HG02970 (cell line): Measurements from ENCODE around the gene ACTA2.
A peak's percentile ranks its signal among the peaks of the same experiment; 100 is the strongest.

Experiments used
- ATAC-seq: cut with Tn5 transposase; IDR thresholded peaks from one replicate; pipeline ENCODE4 v1.9.1; 2021; ENCODE audit warnings: mild to moderate bottlenecking, moderate library complexity, moderate number of reproducible peaks; ENCODE audit not compliant: unreplicated experiment, low FRiP score

ACTA2 gene

GRCh38 chr10:88952647-88953111 lies at the start of gene ACTA2:
Gene ACTA2 (minus strand): TSS chr10:88952773. CDS start chr10:88948930, 3,843 bp downstream.
- no peak for ATAC-seq

GRCh38 chr10:89001729-89002072 lies 49.1 kb upstream of the ACTA2 start:
- no peak for ATAC-seq

GRCh38 chr10:89001024-89001728 lies 48.6 kb upstream of the ACTA2 start:
- ATAC-seq: no peak

DNA sequence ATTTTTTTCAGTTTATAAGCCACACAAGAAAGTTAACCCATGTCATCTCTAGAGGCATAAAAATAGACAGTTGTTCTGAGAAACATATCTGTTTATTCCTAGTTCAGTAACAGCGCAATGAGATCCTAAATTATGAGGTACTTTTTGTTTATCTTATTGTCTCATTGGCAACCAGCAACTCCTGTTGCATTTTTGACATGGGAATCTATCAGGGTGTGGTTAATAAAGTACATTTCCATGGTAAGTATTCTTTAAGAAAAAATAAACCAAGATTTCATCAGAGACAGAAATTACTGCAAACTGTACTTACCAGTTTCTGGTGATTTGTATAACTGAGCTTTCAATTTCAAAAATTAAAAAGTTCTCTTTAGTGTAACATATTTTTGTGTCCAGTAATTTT lies 47.1 kb upstream of the ACTA2 start:
- no peak for ATAC-seq

GRCh38 chr10:88996927-88997326 lies 44.4 kb upstream of the ACTA2 start:
- ATAC-seq: no peak

GRCh38 chr10:88995156-88995876 lies 42.7 kb upstream of the ACTA2 start:
- ATAC-seq: no peak

DNA sequence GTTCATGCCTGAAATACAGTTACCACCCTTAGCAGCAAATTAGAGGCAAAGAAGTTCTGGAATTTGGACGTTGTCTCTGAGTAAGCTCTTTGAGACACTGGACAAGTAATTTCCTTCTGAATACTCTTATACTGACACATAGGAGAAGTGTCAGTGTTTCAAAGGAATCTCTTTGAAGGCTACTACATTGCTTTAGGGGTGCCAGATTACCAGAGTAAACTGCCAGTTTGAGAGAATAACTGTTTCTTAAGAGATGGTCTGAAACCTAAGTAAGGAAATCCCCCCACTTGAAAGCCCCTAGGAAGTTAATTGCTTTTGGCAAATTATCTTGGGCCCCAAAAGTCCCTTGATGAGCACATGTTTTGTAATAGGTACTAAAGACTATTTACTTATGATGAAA lies 41.4 kb upstream of the ACTA2 start:
- ATAC-seq: no peak

- no peak for ATAC-seq
These were observed 40.5 kb upstream of the ACTA2 start for GRCh38 chr10:88992921-88993524.

- no peak for ATAC-seq
These were observed 39.3 kb upstream of the ACTA2 start for GRCh38 chr10:88991899-88992320.

DNA sequence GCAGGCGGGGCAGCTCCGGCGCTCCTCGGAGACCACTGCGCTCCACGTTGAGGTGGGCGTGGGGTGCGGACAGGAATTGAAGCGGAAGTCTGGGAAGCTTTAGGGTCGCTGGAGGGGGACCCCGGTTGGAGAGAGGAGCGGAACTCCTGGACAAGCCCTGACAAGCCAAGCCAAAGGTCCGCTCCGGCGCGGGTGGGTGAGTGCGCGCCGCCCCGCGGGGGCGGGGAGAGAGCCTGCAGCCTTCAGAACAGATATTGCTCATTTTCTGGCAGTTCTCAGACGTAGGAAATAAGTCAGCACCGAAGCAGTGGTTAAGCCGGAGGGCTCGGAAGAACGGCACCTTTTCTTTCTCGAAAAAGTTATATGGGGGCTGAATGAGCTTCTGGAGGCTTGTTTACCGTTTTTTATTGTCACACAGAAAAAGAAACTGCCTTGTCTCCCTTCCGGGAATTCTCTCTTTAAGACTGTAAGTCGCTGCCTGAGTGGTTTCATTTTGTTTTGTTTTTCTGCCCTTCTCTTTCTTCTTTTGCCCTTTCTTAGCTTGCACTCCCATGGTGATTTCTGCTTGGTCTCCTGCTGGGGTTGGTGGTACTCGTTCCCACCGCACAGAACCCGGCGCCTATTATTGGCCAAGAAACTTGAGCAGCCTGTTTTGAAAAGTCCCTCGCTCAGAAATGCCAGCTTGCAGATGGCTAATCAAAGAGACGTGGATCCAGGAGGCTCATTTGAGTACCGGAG lies 38.8 kb upstream of the ACTA2 start:
- ATAC-seq: peak; percentile 25

GRCh38 chr10:88990384-88991160 lies 38.0 kb upstream of the ACTA2 start, which contains the start of gene FAS:
Gene FAS (plus strand): TSS chr10:88990798. CDS start chr10:88990877, 79 bp downstream.
- ATAC-seq: peak; percentile 63

DNA sequence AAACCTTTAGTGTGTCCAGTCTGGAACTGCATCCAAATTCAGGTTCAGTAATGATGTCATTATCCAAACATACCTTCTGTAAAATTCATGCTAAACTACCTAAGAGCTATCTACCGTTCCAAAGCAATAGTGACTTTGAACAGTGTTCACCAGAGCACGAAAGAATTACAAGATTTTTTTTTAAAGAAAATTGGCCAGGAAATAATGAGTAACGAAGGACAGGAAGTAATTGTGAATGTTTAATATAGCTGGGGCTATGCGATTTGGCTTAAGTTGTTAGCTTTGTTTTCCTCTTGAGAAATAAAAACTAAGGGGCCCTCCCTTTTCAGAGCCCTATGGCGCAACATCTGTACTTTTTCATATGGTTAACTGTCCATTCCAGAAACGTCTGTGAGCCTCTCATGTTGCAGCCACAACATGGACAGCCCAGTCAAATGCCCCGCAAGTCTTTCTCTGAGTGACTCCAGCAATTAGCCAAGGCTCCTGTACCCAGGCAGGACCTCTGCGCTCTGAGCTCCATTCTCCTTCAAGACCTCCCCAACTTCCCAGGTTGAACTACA lies 37.3 kb upstream of the ACTA2 start:
- peak; percentile 1 for ATAC-seq

DNA sequence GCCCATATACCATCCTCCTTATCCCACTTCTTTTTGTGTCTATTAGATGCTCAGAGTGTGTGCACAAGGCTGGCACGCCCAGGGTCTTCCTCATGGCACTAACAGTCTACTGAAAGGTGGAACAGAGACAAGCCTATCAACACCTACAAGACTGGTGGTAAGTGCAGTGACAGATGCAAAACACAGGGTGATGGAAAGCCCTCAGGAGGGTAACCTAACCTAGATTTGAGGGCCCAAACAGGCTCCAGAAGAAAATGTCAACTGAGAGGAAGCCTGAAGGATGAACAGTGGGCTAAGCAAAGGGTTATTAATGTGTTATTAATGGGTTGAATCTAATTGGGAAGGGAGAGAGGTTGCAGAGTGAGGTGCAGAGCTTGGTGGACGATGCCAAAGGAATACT lies 36.9 kb upstream of the ACTA2 start:
- ATAC-seq: no peak

DNA sequence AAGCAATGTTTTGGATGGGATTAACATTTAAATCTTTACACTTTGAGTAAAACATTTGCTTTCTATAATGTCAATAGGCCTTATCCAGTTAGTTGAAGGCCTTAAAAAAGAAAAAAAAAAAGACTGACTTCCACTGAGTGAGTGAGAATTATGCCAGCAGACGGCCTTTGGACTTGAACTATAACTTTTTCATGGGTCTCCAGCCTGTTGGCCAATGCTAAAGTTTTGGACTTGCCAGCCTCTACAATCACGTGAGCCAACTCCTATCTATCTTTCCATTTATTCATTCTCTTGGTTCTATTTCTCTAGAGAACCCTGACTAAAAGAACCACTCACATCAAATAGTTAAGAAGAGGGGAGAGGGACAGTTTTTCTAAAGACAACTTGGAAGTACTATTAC lies 35.3 kb upstream of the ACTA2 start:
- ATAC-seq: no peak

DNA sequence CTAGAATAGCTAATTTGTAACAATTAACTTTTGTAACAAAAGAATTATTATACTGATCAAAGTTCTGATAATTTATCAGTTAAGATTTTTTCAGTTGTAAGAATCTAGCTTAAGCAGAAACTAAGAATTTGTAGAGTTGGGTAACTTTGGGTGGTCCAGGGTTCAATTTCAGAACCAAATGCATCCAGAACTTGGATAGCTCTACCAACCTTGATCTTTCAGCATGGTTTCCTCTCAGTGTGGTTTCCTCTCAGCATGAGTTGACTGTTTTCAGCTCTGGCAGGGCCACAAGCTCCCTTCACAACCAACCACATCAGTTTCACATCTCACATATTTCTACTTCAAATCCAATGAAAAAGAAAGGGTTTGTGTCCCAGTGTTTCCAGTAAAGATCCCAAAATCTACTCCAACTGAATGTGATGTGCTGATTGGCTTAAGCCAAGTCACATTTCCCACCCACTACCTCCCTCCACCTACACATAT lies 34.7 kb upstream of the ACTA2 start:
- ATAC-seq: no peak

DNA sequence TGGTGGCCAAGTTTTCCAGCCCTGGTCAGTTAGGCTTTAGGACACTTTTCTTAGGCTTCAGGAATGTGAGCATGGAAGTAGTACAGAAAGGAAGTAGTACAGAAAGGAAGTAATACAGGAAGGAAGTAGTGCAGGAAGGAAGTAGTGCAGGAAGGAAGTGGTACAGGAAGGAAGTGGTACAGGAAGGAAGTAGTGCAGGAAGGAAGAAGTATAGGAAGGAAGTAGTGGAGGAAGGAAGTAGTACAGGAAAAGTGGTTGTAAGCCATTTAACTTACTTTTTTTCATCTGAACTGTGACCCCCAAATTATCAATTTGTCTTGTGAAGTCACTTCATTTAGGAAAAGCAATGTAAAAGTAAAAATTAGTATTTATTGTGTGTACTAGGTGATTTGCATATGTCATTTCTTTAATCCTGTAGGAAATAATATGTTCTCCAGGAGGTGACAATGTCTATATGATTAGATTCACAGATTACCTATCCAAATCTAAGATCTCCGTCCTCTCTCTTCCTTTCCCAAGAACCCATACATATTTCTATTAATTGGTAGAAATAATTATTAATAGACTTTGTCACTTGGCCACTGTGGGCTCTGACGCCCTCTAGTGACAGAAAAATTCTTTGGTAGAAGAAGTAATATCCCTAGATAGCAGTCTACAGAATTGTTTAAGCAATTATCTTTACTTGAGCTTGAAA lies 34.1 kb upstream of the ACTA2 start:
- no peak for ATAC-seq

- no peak for ATAC-seq
These were observed 32.0 kb upstream of the ACTA2 start for GRCh38 chr10:88984525-88984924.

DNA sequence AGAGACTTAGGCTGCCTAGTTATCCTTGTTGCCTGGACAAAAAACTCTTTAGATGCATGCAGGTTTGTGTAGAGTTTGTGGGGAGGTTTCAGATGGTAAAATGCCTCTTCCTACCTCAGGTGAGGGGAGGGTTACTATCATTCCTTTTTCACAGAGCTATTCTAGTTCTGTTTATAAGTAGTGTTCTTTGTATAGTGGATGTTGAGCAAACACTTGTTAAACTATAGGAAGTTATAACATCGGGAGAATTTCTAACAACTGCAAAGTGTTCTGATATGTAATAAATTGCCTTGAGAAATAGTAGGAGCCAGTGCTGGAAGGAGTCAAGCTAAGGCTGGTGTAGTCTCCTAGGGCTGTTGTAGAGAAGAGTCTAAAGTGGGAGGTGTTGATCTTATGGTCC lies 31.4 kb upstream of the ACTA2 start:
- ATAC-seq: no peak

DNA sequence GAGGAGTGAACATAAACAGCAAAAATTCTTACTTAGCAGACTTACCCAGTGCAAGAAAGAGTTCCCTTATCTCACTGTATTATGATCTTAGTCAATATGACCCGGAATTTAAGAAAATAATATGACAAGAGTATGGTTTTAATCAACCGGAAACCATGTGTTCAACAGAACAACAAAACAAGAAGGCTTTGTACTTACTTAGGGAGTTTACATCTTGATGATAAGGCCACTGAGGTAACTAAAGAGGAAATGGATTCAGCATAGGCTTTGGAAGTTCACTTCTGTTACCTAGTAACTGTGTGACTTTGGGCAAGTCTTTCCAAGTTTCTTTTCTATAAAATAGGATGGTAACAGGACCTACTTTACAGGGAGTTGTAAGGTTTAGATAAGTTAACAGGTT lies 30.6 kb upstream of the ACTA2 start:
- ATAC-seq: no peak
